ENCODE measurements around the gene CMSS1.

The CMSS1 gene

GRCh38 chr3:100068826-100069225, 251.2 kb downstream of the CMSS1 start:
- no peak for TF ChIP-seq SIN3A (IDR thresholded peaks at IDR 0.05; ENCODE audit: borderline replicate concordance, insufficient read depth, low read length)
- no peak for TF ChIP-seq POLR2AphosphoS5 (IDR thresholded peaks at IDR 0.05; ENCODE audit: low read depth, low read length)
- TF ChIP-seq TAF1 (IDR thresholded peaks at IDR 0.05; ENCODE audit: borderline replicate concordance, insufficient read depth, low read length): no peak
- TF ChIP-seq FOXP2 (optimal IDR thresholded peaks at IDR 0.05; ENCODE audit: borderline replicate concordance, extremely low read depth, extremely low read length, insufficient read depth): no peak
- TF ChIP-seq REST (IDR thresholded peaks at IDR 0.05; ENCODE audit: insufficient read depth in 1 of 2, low read depth in 2 of 2, low read length in 2 of 2): no peak

- TF ChIP-seq REST (IDR thresholded peaks at IDR 0.05; ENCODE audit: insufficient read depth in 1 of 2, low read depth in 2 of 2, low read length in 2 of 2): no peak
- no peak for TF ChIP-seq SIN3A (IDR thresholded peaks at IDR 0.05; ENCODE audit: borderline replicate concordance, insufficient read depth, low read length)
- no peak for TF ChIP-seq TAF1 (IDR thresholded peaks at IDR 0.05; ENCODE audit: borderline replicate concordance, insufficient read depth, low read length)
- no peak for TF ChIP-seq FOXP2 (optimal IDR thresholded peaks at IDR 0.05; ENCODE audit: borderline replicate concordance, extremely low read depth, extremely low read length, insufficient read depth)
- TF ChIP-seq POLR2AphosphoS5 (IDR thresholded peaks at IDR 0.05; ENCODE audit: low read depth, low read length): no peak
Observed at GRCh38 chr3:100069472-100069871, 251.8 kb downstream of the CMSS1 start.

- no peak for TF ChIP-seq POLR2AphosphoS5 (IDR thresholded peaks at IDR 0.05; ENCODE audit: low read depth, low read length)
- no peak for TF ChIP-seq REST (IDR thresholded peaks at IDR 0.05; ENCODE audit: insufficient read depth in 1 of 2, low read depth in 2 of 2, low read length in 2 of 2)
- no peak for TF ChIP-seq FOXP2 (optimal IDR thresholded peaks at IDR 0.05; ENCODE audit: borderline replicate concordance, extremely low read depth, extremely low read length, insufficient read depth)
- no peak for TF ChIP-seq TAF1 (IDR thresholded peaks at IDR 0.05; ENCODE audit: borderline replicate concordance, insufficient read depth, low read length)
- TF ChIP-seq SIN3A (IDR thresholded peaks at IDR 0.05; ENCODE audit: borderline replicate concordance, insufficient read depth, low read length): no peak
Observed at GRCh38 chr3:100072326-100073048, 254.8 kb downstream of the CMSS1 start.

DNA sequence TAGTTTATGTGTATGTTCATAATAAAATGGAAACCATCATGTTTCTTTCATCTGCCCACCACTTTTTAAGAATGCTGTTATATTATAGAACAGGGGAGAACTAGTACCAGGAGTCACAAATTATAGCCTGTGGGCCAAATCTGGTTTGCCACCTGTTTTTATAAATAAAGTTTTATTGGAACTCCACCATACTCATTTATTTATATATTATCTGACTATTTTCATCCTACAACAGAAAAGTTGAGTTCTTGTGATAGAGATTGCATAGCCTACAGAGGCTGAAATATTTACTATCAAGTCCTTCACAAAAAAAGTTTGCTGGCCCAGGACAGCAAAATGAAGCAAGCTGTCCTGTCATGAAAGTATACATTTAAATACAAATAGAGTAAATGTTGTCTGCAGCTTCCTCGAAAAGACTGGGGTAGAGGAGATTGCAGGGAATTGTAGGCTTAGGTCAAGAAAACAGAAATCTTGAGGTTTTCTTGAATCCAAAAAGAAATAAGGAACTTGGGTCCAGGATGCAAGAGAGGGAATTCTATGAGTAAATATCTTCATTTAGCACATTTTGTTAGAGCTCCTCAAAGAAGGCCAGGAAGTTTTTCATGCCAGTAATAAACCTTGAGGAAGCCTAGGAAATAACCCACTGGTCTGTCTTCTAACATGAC, 255.5 kb downstream of the CMSS1 start:
- TF ChIP-seq POLR2AphosphoS5 (IDR thresholded peaks at IDR 0.05; ENCODE audit: low read depth, low read length) (no peak), TAF1 (IDR thresholded peaks at IDR 0.05; ENCODE audit: borderline replicate concordance, insufficient read depth, low read length) (no peak), SIN3A (IDR thresholded peaks at IDR 0.05; ENCODE audit: borderline replicate concordance, insufficient read depth, low read length) (no peak), REST (IDR thresholded peaks at IDR 0.05; ENCODE audit: insufficient read depth in 1 of 2, low read depth in 2 of 2, low read length in 2 of 2) (no peak), FOXP2 (optimal IDR thresholded peaks at IDR 0.05; ENCODE audit: borderline replicate concordance, extremely low read depth, extremely low read length, insufficient read depth) (no peak)
